GM19468 (cell line): ENCODE results near the gene PTPDC1.

Experiments
- ATAC-seq: cut with Tn5 transposase; IDR thresholded peaks from one replicate; pipeline ENCODE4 v1.9.1; 2021; ENCODE audit warnings: mild to moderate bottlenecking, moderate library complexity, moderate number of reproducible peaks; ENCODE audit not compliant: unreplicated experiment; ENCODE audit errors: extremely low read depth

The PTPDC1 gene

GRCh38 chr9:94084314-94084713, at the start of gene PTPDC1:
PTPDC1 (plus strand) TSS chr9:94084464; CDS start chr9:94084531, 67 bp downstream.
- ATAC-seq, result no peak

GRCh38 chr9:94034511-94034910, 49.8 kb upstream of the PTPDC1 start:
- ATAC-seq, result no peak

- no peak for ATAC-seq
These were observed 44.5 kb upstream of the PTPDC1 start for GRCh38 chr9:94039786-94040185.

GRCh38 chr9:94042516-94043360, 41.5 kb upstream of the PTPDC1 start:
- no peak for ATAC-seq

- no peak for ATAC-seq
These were observed 29.5 kb upstream of the PTPDC1 start for GRCh38 chr9:94054716-94055115.

GRCh38 chr9:94056442-94056974, 27.8 kb upstream of the PTPDC1 start:
- ATAC-seq, result no peak

- no peak for ATAC-seq
These were observed 26.3 kb upstream of the PTPDC1 start for GRCh38 chr9:94057918-94058317.

- ATAC-seq, result no peak
These were observed 22.4 kb upstream of the PTPDC1 start for GRCh38 chr9:94061864-94062263.

GRCh38 chr9:94065535-94065961, 18.7 kb upstream of the PTPDC1 start:
- ATAC-seq, result no peak

- ATAC-seq, result no peak
These were observed 16.0 kb upstream of the PTPDC1 start for GRCh38 chr9:94068257-94068656.

- ATAC-seq, result no peak
These were observed 7.7 kb upstream of the PTPDC1 start for GRCh38 chr9:94076557-94076956.

- no peak for ATAC-seq
These were observed 6.2 kb upstream of the PTPDC1 start for GRCh38 chr9:94078086-94078485.

GRCh38 chr9:94079236-94079635, 5.0 kb upstream of the PTPDC1 start:
- no peak for ATAC-seq

GRCh38 chr9:94080249-94080648, 4.0 kb upstream of the PTPDC1 start:
- ATAC-seq, result no peak

- no peak for ATAC-seq
These were observed 2.8 kb upstream of the PTPDC1 start for GRCh38 chr9:94081435-94081834.

- ATAC-seq, result no peak
These were observed 2.3 kb upstream of the PTPDC1 start for GRCh38 chr9:94081864-94082463.

GRCh38 chr9:94082553-94082952, 1.7 kb upstream of the PTPDC1 start:
- ATAC-seq, result no peak

GRCh38 chr9:94082956-94083355, 1.3 kb upstream of the PTPDC1 start:
- ATAC-seq, result no peak

- ATAC-seq, result no peak
These were observed 880 bp upstream of the PTPDC1 start for GRCh38 chr9:94083384-94083783.

GRCh38 chr9:94085062-94085639, 887 bp downstream of the PTPDC1 start:
- no peak for ATAC-seq
